Heart left ventricle (tissue), 13 donors: Measurements from ENCODE around the gene BRD8.

Source experiments
- CTCF ChIP-seq, 12 donors: fragments of 200-600 bp; sonication (generic) in 4 of 12; IDR thresholded peaks; one replicate each; pipeline versions ENCODE4 v1.5.0 to v1.8.0; 2018 to 2022; ENCODE audit warnings: antibody characterized with exemption in 12 of 12, mild to moderate bottlenecking in 5 of 12
- POLR2A ChIP-seq, 2 donors: fragments of 450-650 bp; IDR thresholded peaks; one replicate each; pipeline ENCODE4 v1.6.1; 2017; ENCODE audit warnings: antibody characterized with exemption in 2 of 2, mild to moderate bottlenecking in 2 of 2, moderate library complexity in 2 of 2
- donor health status: ischemic (EF 13 %, LVEDD 7.1; RV severe dilation, severe dysfunction).
- donor health status: DM: no; HTN: yes; CAD: no.
- donor health status: DM: no; HTN: no; CAD: no.
- donor health status: ischemic (EF 25% LVEDD 6.9; RV normal size, moderate dysfunction).
- donor health status: ischemic (EF 25% LVEDD 5.7; RV mildly dilated, moderate dysfunction).
- donor health status: ischemic (EF 35%, LVEDD 5.7; RV mildly dilated, moderate dysfunction).
- donor health status: nonischemic (EF 11% LVEDD 7.7; RV severe dilation, severe dysfunction).
- donor health status: DM: yes; HTN: yes; CAD: no.
- donor health status: PGD.
- donor health status: ischemic (EF 29% LVEDD 5.4; RV normal size, mild dysfunction).
- donor health status: nonischemic (EF 23%, LVEDD 6.1; RV moderate dilation, normal function).

GRCh38 chr5:138178516-138179276 lies at the start of gene BRD8, which contains the start of gene KIF20A:
- no peak for TF ChIP-seq CTCF (IDR thresholded peaks at IDR 0.05)
- TF ChIP-seq POLR2A (IDR thresholded peaks at IDR 0.05), result peak in 1 of 2 donors; percentile 44
